Thyroid gland (tissue), 4 donors: ENCODE results near the gene ARHGAP30. TPM values are rescaled to one million over a fixed set of nuclear protein-coding genes. Genes with fewer than 3 reads are reported as not detected.

Experiments used
- DNase-seq, 2 donors: peaks; one replicate each; pipeline ENCODE4 v3.0.0-alpha.2; 2019
- H3K27ac ChIP-seq, 3 donors: fragments of 200-600 bp; sonication (generic); 1 replicate in 2 of 3; 2 replicates in 1 of 3; pipeline ENCODE4 v1.5.1; 2016 to 2019; ENCODE audit warnings: mild to moderate bottlenecking in 1 of 3, moderate library complexity in 1 of 3
- H3K27me3 ChIP-seq: fragments of 200-600 bp; sonication (generic); one replicate; pipeline ENCODE4 v1.5.1; 2019
- H3K36me3 ChIP-seq, 2 donors: fragments of 200-600 bp; sonication (generic); one replicate each; pipeline ENCODE4 v1.5.1; 2016 to 2019
- H3K4me1 ChIP-seq, 2 donors: fragments of 200-600 bp; sonication (generic); one replicate each; pipeline ENCODE4 v1.5.1; 2017 to 2019
- H3K4me3 ChIP-seq, 3 donors: fragments of 200-600 bp; sonication (generic); replicated peaks in 1 of 3; 1 replicate in 2 of 3; 2 replicates in 1 of 3; pipeline ENCODE4 v1.5.1; 2016; ENCODE audit warnings: mild to moderate bottlenecking in 1 of 3
- H3K9me3 ChIP-seq: fragments of 200-600 bp; sonication (generic); one replicate; pipeline ENCODE4 v1.5.1; 2017
- CTCF ChIP-seq, 6 experiments: fragments of 200-600 bp in 3 of 6; fragments of 450-650 bp in 3 of 6; sonication (generic) in 3 of 6; IDR thresholded peaks; one replicate each; pipeline ENCODE4 v1.5.1; 2016 to 2019; ENCODE audit warnings: antibody characterized with exemption in 6 of 6, mild to moderate bottlenecking in 2 of 6, inconsistent platforms in 1 of 6, moderate library complexity in 1 of 6
- POLR2A ChIP-seq, 2 donors: fragments of 450-650 bp; IDR thresholded peaks; one replicate each; pipeline ENCODE4 v1.6.1; 2017; ENCODE audit warnings: antibody characterized with exemption in 2 of 2, mild to moderate bottlenecking in 2 of 2, moderate library complexity in 1 of 2
- WGBS, 2 donors: methylation state at CpG; one replicate each; pipeline ENCODE4 v1.1.5; 2017; 5-methylcytosine and 5-hydroxymethylcytosine counted together
- intact Hi-C: fragments of 100-400 bp; cut with DNase I; formaldehyde crosslinking; loops from one replicate; pipeline ENCODE4 v1.15.1; 2023
- total RNA-seq, 4 donors: library from RNA; depleted of rRNA; stranded (reverse); fragments of >200 nt; gene quantifications; one replicate each; pipeline ENCODE4 v1.2.3, GENCODE V29; 2016

The ARHGAP30 gene
- total RNA-seq, 4 donors from 2014 or later = 1.4 to 3.5 (median 2.9) TPM

- peaks cover 5 to 7% of the 10 kb centered on the region in 2 donors for H3K4me1 ChIP-seq
- no peak overlapping the region for H3K4me3 ChIP-seq
- H3K27me3 ChIP-seq = no peaks in the 10 kb centered on the region
- H3K9me3 ChIP-seq = no peaks in the 10 kb centered on the region
- DNase-seq = no peak
- TF ChIP-seq CTCF (IDR thresholded peaks at IDR 0.05) = no peak
- no peak for TF ChIP-seq POLR2A (IDR thresholded peaks at IDR 0.05)
- H3K27ac ChIP-seq = no peak overlapping the region
- intact Hi-C loops = loop anchor here (10.0 kb wide), 1 partner anchor 46 kb away; the partner anchor contains the start of gene KLHDC9
- no peaks in the 10 kb centered on the region for H3K36me3 ChIP-seq
- 90 to 100% methylated on average over 3 to 5 of the region's 5 CpGs for WGBS, 2 donors
These were observed 20.6 kb downstream of the ARHGAP30 start for GRCh38 chr1:161048949-161049722.

- Histone ChIP-seq H3K27me3 (no peaks in the 10 kb centered on the region), H3K36me3 (peaks cover 0 to under 1% of the 10 kb centered on the region in 2 donors), H3K4me3 (no peak overlapping the region), H3K4me1 (peaks cover 9 to 17% of the 10 kb centered on the region in 2 donors), H3K9me3 (no peaks in the 10 kb centered on the region), H3K27ac (no peak overlapping the region)
- WGBS, 2 donors = 94 to 98% methylated on average over 13 to 14 of the region's 18 CpGs
- DNase-seq = no peak
- TF ChIP-seq CTCF (IDR thresholded peaks at IDR 0.05) (no peak), POLR2A (IDR thresholded peaks at IDR 0.05) (no peak)
- intact Hi-C loops = loop anchor here (10.0 kb wide), 1 partner anchor 47 kb away; the partner anchor contains the start of gene KLHDC9
These were observed 22.0 kb downstream of the ARHGAP30 start for GRCh38 chr1:161047436-161048420.

- Histone ChIP-seq H3K36me3 (peaks cover 7 to 10% of the 10 kb centered on the region in 2 donors), H3K9me3 (no peaks in the 10 kb centered on the region), H3K27me3 (no peaks in the 10 kb centered on the region), H3K4me3 (peak overlapping the region in 2 of 3 donors; percentile 29 to 89), H3K4me1 (peaks cover 9 to 17% of the 10 kb centered on the region in 2 donors), H3K27ac (peak overlapping the region; percentile 71 to 97 (median 97))
- 70 to 84% methylated on average over 2 of the region's 2 CpGs for WGBS, 2 donors
- TF ChIP-seq POLR2A (IDR thresholded peaks at IDR 0.05) = no peak
- no peak for TF ChIP-seq CTCF (IDR thresholded peaks at IDR 0.05)
- no peak for DNase-seq
- intact Hi-C loops = loop anchor here (10.0 kb wide), 1 partner anchor 48 kb away; the partner anchor contains the start of gene KLHDC9
These were observed 23.0 kb downstream of the ARHGAP30 start for GRCh38 chr1:161046605-161047228.

GRCh38 chr1:161045736-161046604, 23.7 kb downstream of the ARHGAP30 start, which contains the start of gene USF1:
Gene USF1, minus strand, starts transcription at chr1:161045977. Its CDS starts 2,702 bp downstream, at chr1:161043275.
- H3K9me3 ChIP-seq = no peaks in the 10 kb centered on the region
- DNase-seq = peak; percentile 94
- H3K4me3 ChIP-seq = peak within 1 kb of the TSS; percentile 29 to 91 (median 89)
- H3K4me1 ChIP-seq = peaks cover 9 to 17% of the 10 kb centered on the region in 2 donors
- H3K27ac ChIP-seq = peak within 1 kb of the TSS; percentile 71 to 97 (median 97)
- 0% methylated on average over 29 of the region's 29 CpGs for WGBS, 2 donors
- H3K27me3 ChIP-seq = no peaks in the 10 kb centered on the region
- TF ChIP-seq POLR2A (IDR thresholded peaks at IDR 0.05) (peak in 1 of 2 donors; percentile 92), CTCF (IDR thresholded peaks at IDR 0.05) (no peak)
- intact Hi-C loops = loop anchor here (10.0 kb wide), 1 partner anchor 49 kb away; the partner anchor contains the start of gene KLHDC9
- H3K36me3 ChIP-seq = peaks cover 14 to 18% of the 10 kb centered on the region in 2 donors
